Measurements from ENCODE around the gene ABCC4.
"Not testable (repeated sequence)": the region's sequence is repeated elsewhere in the genome, so short reads cannot be mapped to it uniquely, and the experiment has no call there.

Gene ABCC4

DNA sequence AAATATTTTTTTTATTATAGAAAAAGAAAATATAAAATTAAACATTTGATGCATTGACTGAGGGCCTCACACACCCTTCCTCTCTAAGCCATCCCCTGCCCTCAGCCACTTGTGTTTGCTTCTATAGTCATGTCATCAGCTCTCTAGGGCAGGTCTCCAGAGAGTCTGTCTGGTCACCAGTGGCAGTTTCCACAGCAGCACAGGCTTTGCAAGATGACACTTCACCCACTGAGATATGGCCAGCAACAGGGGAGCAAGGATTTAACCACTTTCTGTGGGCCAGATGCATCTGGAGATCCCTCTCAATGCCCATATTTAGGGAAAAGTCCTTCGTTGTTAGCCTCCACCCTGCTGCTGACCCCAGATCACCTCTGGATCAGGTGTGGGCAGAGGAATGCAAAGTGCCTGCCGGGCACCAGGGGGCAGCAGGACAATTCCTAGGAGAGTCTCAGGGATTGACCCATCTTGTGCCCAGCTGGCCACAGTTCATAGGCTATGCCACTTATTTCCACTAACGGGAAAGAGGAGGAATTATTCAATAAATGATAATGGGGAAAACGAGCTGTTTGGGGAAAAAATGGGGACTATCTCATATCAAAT lies 4.8 kb downstream of the ABCC4 start:
- peak; percentile 22 to 33 for DNase-seq

DNA sequence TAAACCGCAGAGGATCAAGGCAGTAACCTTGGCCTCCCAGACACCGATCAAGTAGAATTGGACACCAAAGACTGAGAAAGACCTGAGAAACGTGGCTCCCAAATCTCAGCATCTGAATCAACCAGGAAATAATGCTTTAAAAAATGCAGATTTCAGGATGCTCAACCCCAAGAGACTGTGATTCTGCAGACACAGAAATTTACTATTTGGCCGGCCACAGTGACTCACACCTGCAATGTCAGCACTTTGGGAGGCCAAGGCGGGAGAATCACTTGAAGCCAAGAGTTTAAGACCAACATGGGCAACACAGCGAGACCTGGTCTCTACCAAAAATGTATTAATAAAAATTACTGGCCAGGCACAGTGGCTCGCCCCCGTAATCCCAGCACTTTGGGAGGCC lies 6.2 kb downstream of the ABCC4 start:
- DNase-seq, result no peak

DNA sequence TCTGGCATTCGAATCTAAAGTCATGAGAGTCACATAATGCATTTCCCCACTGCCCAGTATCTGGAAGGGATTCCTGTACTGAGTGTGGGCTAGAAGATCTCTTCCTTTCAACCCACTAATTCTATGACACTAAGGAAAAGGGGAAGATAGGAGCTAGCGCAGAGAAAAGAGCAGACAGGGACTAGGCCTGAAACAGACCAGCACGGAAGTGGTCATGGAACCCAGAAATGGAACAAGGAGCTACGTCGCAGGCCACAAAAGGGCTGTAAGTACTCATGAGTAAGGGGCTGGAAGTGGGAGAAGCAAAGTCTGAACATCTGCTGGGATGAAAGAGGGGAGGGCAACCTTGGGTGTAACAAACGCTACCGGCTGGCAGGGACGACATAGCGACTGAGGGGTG lies 8.6 kb downstream of the ABCC4 start:
- DNase-seq, result no peak

DNA sequence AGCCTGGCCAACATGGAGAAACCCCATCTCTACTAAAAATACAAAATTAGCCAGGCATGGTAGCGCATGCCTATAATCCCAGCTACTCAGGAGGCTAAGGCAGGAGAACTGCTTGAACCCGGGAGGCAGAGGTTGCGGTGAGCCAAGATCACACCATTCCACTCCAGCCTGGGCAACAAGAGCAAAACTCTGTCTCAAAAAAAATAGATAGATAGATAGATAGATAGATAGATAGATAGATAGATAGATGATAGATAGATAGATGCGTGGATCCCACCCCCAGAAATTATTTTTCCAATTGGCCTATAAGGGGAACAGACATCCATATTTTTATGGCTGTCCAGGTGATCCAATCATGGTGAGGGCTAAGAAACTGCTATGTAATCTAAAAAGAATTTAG lies 11.3 kb downstream of the ABCC4 start:
- DNase-seq, result not testable (repeated sequence)

DNA sequence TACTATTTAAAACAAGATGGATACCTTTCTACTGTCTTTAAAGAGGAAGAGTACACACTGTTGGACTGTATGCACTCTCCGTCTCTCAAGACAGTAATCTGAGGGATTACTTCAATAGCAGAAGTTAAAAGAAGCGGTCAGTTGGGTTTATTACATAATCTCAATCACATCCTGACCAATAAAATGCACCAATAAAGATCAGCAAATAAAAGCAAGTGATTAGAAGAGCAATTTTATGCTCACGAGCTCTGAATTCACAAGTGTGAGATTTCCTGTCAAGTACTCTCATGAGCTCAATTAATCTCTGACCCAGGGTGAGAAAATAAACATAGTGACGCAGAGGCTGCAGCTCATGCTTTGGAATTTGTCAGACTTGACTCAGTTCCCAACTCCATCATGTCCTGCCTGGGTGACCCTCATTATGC lies 12.2 kb downstream of the ABCC4 start:
- no peak for DNase-seq

DNA sequence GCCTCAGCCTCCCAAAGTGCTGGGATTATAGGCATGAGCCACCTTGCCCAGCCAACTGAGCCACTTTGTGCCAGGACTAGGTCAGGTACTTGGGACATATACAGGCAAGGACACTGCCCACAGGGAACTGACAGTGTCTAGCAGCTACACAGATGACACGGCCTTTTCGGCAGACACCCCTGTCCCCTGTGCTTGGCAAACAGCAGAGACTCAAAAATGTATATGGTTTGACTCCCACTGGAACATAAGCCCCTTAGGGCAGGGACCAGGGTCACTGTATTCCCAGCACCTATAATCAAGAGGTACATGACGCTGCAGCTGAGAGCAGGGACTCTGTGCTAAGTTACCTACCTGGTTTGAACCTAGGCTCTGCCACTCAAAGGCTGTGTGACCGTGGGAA lies 16.8 kb downstream of the ABCC4 start:
- DNase-seq, result no peak

DNA sequence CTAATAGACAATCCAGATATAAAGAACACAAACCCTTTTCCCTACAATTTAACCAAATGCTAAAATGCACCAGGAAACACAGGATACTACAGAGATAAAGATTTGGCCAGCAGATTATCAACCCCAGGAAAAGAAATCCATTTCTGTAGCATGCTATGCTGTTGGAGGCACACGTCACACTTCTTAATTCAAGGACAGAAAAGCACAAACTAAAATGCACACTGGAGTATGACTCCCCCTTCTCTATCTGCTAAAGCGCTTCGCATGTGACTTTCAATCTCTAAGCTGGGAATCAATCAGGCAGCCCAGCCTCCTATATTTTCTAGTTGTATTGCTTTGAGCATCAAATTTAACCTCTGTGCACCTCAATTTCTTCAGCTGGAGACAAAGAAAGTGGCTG lies 22.2 kb downstream of the ABCC4 start:
- no peak for DNase-seq

DNA sequence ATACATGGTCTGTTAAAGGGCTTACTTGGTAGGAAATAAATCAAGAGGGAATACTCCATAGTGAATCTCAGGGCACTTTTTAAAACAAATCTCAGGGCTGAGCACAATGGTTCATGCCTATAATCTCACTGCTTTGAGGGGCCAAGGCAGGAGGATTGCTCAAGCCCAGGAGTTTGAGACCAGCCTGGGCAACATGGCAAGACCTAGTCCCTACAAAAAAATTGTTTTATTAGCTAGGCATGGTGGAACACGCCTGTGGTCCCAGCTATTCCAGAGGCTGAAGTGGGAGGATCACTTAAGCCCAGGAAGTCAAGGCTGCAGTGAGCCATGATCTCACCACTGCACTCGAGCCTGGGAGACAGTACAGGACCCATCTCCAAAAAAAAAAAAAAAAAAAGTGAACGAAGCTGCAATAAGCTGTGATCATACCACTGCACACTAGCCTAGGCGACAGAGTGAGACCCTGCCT lies 25.2 kb downstream of the ABCC4 start:
- DNase-seq, result no peak

DNA sequence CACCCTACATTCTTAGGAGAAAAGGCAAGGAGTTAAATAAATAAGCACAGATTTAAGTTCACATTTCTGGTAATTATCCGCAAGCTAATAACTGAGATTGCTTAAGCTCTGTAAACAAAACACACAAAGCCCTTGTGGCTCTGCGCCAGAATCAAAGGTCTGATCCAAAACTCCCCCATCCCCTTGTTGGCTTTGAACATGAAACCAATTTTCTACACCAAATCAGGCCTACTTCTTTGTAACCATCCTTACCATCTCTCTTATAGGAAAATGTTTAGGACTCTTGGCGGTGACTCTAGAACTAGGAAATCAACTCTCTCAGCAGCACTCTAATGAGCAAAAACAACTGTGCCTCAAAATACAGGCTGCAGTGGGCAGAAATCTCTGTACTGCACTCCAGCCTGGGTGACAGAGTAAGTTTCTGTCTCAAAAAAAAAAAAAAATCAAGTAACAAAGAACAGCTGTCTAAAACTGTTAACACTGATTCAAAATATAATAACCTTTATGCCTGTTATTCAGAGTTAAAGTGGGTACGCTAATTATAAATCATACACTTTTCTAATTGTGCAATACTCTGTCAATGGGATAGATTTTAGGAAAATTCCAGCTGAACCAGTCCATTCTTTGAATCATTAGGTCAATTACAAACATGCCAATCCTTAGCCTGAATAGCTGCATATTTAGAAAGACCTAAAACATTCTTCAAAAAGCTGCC lies 25.8 kb downstream of the ABCC4 start:
- no peak for DNase-seq

DNA sequence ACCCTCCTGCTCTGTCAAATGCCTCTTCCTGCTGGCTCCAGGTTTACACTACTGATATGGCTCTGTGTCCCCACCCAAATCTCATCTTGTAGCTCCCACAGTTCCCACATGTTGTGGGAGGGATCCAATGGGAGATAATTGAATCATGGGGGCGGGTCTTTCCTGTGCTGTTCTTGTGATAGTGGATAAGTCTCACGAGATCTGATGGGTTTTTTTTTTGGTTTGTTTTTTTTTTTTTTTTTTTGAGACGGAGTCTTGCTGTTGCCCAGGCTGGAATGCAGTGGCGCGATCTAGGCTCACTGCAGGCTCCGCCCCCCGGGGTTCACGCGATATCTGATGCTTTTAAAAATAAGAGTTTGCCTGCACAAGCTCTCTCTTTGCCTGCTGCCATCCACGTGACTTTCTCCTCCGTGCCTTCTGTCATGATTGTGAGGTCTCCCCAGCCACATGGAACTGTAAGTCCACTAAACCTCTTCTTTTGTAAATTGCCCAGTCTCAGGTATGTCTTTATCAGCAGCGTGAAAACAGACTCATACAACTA lies 27.6 kb downstream of the ABCC4 start:
- DNase-seq, result not testable (repeated sequence)

DNA sequence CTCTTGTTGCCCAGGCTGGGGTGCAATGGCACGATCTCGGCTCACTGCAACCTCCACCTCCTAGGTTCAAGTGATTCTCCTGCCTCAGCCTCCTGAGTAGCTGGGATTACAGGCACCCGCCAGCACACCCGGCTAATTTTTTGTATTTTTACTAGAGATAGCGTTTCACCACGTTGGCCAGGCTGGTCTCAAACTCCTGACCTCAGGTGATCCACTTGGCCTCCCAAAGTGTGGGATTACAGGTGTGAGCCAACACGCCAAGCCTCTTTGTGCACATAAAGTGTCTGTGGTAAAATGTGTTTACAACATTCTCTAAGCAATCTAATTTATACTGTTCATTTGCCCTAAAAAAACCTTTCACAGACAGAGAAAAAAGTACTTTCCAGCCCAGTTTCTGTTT lies 29.2 kb downstream of the ABCC4 start:
- not testable (repeated sequence) for DNase-seq

DNA sequence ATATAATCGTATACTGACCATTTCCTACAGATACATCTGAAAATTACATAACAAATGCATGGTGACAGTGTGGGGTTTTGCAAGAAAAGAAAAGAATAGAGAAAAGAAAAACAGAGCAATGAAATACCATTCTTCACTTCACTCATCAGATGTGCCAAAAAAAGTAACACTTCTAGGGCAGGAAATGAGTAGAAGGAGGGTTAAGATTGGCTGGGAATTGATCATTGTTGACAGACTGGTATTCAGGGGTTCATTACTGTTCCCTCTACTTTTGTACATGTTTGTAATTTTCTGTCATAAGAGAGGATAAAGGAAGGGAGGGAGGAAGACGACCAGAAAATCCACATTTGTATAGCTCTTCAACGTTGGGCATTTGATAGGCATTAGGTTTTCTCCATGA lies 31.5 kb downstream of the ABCC4 start:
- DNase-seq, result no peak

DNA sequence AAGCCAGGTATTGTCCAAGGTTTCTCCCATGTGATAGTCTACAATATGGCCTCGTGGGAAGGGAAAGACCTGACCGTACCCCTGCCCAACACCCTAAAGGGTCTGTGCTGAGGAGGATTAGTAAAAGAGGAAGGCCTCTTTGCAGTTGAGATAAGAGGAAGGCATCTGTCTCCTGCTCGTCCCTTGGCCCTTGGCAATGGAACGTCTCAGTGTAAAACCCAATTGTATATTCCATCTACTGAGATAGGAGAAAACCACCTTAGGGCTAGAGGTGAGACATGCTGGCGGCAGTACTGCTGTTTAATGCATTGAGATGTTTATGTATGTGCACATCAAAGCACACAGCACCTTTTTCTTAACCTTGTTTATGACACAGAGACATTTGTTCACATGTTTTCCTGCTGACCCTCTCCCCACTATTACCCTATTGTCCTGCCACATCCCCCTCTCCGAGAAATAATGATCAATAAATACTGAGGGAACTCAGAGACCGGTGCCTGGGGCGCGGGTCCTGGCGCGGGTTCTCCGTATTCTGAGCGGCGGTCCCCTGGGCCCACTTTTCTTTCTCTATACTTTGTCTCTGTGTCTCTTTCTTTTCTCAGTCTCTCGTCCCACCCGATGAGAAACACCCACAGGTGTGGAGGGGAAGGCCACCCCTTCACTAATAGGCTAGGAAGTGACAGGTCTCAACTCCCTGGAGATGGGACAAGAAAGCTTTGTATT lies 32.7 kb downstream of the ABCC4 start:
- not testable (repeated sequence) for DNase-seq

DNA sequence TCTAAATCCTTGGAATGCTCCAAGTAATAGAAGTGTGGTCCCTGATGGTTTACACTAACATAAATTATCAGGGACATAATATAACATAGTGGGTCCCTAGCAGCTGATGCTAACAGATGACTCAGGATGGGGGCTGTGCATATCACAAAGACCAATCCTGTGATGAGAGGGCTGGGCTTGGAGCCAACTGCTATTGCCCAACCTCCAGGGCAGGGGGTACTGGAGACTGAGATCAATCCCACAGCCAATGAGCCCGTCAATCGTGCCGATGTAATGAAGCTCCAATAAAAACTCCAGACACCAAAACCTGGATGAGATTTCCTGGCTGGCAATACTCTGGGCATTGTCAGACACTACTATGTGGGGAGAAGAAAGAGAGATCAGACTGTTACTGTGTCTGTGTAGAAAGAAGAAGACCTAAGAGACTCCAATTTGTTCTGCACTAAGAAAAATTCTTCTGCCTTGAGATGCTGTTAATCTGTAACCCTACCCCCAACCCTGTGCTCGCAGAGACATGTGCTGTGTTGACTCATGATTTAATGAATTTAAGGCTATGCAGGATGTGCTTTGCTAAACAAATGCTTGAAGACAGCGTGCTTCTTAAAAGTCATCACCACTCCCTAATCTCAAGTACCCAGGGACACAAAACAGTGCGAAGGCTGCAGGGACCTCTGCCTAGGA lies 33.4 kb downstream of the ABCC4 start:
- no peak for DNase-seq

DNA sequence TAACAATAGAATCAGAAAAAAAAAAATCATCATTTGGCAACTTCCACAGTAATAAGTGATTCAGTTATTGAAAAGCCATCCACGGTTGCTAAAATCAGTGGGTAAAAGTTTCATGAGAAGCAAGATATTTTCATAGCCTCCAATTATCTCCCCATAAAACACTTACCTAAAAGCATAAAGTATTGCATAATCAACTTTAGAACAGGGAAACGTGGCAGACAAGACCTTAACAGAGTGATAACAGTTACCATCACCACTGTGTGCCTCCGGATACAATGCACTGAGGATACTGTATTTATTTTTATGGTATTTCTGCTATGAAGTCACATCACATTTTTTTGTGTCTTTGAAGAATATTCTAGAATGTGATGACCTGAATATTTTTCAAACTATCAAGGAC lies 37.0 kb downstream of the ABCC4 start:
- no peak for DNase-seq

DNA sequence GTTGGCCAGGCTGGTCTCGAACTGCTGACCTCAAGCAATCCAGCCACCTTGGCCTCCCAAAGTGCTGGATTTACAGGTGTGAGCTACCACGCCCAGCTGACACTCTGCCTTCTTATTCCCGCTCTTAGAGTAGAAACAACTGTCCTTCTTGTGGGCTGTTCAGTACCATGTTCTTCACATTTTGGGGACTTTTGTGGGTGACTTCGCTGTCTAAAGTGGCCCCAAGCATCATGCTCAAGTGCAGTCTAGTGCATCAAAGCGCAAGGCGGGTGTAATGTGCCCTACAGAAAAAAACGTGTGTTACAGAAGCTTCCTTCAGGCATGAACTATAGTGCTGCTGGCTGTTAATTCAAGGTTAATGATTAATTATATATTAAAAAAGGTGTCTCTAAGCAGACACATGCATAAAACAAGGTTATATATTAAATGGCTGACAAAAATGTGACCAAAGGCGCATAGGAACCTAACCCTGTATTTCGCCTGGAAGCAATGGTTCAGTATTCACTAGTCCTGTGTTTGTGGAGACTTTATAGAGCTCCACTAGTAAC lies 38.3 kb downstream of the ABCC4 start:
- DNase-seq, result no peak

DNA sequence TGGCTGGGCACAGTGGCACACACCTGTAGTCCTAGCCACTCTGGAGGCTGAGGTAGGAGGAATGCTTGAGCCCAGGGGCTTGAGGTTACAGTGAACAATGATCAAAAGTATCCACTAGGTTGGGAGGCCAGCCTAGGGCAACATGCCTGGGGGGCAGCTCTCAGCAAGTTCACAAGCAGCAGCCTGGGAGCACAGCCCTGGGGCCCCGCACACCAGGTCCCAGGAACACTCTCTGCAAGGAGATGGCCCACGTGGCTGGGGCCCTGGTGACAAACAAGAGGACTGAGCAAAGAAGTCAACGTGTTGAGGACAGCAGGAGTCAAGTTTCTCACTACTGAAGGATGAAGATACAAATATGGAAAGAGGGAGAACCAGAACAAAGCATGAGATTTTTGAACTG lies 39.3 kb downstream of the ABCC4 start:
- no peak for DNase-seq

DNA sequence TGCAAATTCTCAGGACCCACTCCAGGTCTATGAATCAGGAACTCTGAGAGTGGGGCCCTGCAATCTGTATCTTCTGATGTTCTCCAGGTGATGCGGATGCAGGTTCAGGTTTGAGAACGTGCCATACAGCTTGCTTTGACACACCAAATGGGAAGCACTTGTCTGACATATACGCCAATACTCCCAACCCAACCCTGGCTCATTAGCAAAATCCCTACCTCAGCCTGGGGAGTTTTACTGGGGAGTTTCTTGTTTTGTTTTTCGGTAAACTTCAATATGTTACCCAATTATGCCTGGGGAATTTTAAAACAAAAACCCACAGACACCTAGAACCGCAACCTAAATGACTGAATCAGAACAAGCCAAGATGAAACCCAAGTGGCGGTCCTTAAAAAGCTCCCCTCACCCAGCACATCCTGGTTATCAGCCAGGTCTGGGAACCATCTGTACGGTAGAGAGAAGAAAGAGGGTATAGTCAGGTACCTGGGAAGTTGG lies 41.2 kb downstream of the ABCC4 start:
- DNase-seq, result no peak

DNA sequence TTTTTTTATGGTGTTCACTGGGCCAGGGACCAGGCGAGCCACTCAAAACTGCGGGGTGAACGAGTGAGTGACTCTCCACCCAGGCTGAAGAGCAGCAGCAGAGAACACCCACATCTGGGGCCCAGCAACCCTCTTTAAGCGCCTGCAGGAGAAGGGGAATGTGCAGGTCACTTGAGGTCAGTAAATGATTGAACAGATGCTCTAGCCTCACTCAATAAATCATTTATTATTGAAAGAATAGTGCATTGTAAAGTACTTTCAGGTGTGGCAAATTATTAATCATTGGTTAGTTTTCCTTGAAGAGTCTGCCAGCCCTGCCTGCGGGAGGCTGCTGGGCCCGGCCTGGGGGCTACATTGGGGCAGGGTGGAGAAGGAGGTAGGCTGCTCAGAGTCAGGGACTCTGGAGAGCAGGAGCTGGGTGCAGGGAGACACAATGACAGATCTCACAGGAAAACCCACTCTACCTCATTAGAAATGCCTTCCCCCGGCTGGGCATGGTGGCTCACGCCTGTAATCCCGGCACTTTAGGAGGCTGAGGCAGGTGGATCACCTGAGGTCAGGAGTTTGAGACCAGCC lies 42.5 kb downstream of the ABCC4 start:
- DNase-seq, result no peak

DNA sequence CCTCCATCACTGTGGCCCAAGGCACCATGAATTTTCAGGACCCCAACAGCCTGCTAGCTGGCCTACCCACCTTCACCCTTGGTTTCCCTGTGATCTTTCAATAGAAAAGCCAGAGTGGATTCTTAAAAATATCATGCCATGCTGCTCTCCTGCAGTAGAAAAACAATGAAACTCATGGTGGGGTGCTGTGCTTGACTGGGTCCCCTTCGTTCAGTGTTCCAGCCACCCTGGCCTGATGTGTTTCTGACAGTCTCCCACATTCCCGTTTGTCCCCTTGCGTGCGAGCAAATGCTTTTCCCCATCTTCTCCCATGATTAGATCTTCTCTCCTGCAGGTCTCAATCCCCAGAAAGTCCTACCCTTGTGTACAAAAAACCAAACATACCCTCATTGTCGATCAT lies 43.2 kb downstream of the ABCC4 start:
- DNase-seq, result no peak

DNA sequence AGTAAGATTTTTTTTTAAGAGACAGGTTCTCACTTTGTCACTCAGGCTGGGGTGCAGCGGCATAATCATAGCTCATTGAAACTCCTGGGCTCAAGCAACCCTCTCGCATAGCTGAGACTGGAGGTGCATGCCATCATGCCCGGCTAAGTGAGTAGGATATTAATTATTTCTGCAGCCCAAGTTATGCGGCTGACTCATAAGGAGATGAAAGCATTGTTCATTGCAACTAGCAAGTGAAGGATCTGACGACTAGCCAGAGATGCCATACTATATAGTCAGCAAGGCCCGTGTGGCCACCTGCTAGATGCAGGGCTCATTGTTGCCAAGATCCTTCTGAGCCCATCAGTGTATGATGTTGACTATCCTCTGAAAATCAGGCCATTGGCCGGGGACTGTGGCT lies 45.2 kb downstream of the ABCC4 start:
- DNase-seq, result no peak

DNA sequence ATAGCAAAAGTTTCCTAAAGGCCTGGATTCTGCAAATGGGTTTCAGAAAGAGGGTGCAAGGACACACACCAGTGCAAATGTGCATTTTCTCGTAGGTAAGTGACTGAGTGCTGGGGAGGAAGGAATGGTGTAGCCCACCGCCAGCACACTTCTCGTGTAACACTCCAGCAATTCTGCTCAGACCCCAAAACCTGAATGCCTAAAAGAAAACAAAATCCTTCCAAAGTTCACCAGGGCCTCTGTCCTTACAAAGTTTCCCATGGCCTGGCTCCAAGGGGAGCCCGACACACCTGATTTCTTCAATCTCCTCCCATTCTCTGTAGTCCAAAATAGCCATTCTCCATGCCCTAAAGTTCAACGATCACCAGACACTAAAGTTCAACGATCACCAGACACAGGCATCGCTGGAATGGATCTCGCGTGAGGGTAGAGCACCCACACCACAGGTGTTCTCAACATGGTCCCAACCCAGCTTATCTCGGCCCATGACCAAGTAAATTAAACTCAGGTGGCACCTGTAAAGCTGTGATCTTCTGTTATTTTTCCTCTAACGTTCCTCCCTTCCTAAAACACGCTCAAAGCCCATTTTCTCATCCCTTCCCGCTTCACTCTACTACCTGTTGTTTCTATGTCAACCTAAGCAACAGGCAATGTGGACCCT lies 46.0 kb downstream of the ABCC4 start:
- DNase-seq, result no peak
